ENCODE data around the gene SH2B2. TPM values are rescaled to one million over a fixed set of nuclear protein-coding genes. Genes with fewer than 3 reads are reported as not detected.

The SH2B2 gene
- total and polyA plus RNA-seq, 2 experiments from 2014 or later, result 13.1 to 17.4 TPM

DNA sequence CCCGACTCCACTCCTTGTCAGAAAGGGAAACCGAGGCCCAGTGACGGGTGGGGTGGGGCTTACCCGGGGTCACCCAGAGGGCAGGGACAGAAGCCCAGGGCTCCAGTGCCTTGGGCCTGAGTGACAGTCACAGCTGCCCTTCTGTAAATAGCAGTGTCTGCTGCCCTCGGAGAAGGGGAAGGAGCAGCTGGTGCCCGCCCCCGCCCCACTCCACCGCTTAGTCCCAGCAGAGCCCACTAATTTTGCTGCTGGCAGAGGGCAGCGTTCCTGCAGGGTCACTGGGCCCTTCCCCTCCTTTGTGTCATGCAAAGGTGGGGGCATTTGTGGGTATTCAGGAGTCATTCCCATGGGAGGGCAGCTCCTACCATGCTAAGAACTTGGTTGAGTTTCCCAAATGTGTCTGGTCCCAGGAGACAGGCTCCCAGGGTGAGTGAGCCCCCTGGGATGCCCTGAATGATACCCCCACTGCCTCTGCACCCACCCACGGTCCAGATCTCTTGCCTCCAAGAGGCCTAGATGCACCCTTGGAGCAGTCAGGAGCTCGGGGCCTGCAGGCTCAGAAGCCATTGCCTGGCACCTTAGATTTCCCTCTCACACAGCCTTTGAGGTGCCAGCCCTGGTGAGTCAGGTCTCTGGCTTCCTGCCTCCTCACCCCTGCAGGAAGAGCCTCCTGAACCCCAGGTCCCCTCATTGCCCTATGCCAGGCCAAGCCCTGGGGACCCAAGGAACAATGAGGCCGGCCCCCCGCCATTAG, 17.2 kb downstream of the SH2B2 start:
- H3K9me3 ChIP-seq (ENCODE audit: low read depth), result no peaks in the 10 kb centered on the region
- no peak overlapping the region for H3K4me3 ChIP-seq
- H3K27me3 ChIP-seq, result no peaks in the 10 kb centered on the region
- no peaks in the 10 kb centered on the region for H3K4me1 ChIP-seq (ENCODE audit: low read depth)
- H3K36me3 ChIP-seq, result no peaks in the 10 kb centered on the region
- no peak overlapping the region for H3K27ac ChIP-seq
- no peak for DNase-seq (ENCODE audit: low read depth in 1 of 2, low spot score in 1 of 2)
- TF ChIP-seq, protein P1, sequence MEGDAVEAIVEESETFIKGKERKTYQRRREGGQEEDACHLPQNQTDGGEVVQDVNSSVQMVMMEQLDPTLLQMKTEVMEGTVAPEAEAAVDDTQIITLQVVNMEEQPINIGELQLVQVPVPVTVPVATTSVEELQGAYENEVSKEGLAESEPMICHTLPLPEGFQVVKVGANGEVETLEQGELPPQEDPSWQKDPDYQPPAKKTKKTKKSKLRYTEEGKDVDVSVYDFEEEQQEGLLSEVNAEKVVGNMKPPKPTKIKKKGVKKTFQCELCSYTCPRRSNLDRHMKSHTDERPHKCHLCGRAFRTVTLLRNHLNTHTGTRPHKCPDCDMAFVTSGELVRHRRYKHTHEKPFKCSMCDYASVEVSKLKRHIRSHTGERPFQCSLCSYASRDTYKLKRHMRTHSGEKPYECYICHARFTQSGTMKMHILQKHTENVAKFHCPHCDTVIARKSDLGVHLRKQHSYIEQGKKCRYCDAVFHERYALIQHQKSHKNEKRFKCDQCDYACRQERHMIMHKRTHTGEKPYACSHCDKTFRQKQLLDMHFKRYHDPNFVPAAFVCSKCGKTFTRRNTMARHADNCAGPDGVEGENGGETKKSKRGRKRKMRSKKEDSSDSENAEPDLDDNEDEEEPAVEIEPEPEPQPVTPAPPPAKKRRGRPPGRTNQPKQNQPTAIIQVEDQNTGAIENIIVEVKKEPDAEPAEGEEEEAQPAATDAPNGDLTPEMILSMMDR (IDR thresholded peaks at IDR 0.05; ENCODE audit: low read depth, low read length), result no peak

DNA sequence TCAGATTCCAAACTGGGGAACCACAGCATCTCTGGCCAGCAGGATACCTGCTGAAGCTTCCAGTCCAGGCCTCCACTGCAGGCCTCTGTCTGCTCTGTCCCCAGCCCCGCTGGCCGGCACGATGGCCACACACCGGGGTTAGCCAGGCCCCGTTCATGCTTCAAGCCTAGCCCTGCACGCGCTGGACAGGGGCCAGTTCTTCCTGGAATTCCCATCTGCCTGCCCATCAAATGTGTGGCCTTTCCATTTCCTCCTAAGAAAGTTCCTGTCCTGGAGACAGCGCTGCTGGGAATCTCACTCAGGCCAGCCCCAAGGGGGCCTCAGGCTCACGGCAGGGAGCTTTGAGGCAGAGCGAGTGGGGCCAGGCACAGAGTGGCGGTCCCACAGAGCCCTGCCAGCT, 18.0 kb downstream of the SH2B2 start:
- no peaks in the 10 kb centered on the region for H3K4me1 ChIP-seq (ENCODE audit: low read depth)
- H3K27ac ChIP-seq, result no peak overlapping the region
- no peak overlapping the region for H3K4me3 ChIP-seq
- no peaks in the 10 kb centered on the region for H3K9me3 ChIP-seq (ENCODE audit: low read depth)
- TF ChIP-seq, protein P1 (IDR thresholded peaks at IDR 0.05; ENCODE audit: low read depth, low read length), result no peak
- no peaks in the 10 kb centered on the region for H3K27me3 ChIP-seq
- H3K36me3 ChIP-seq, result no peaks in the 10 kb centered on the region
- DNase-seq (ENCODE audit: low read depth in 1 of 2, low spot score in 1 of 2), result peak in 1 of 2 donors; percentile 13

DNA sequence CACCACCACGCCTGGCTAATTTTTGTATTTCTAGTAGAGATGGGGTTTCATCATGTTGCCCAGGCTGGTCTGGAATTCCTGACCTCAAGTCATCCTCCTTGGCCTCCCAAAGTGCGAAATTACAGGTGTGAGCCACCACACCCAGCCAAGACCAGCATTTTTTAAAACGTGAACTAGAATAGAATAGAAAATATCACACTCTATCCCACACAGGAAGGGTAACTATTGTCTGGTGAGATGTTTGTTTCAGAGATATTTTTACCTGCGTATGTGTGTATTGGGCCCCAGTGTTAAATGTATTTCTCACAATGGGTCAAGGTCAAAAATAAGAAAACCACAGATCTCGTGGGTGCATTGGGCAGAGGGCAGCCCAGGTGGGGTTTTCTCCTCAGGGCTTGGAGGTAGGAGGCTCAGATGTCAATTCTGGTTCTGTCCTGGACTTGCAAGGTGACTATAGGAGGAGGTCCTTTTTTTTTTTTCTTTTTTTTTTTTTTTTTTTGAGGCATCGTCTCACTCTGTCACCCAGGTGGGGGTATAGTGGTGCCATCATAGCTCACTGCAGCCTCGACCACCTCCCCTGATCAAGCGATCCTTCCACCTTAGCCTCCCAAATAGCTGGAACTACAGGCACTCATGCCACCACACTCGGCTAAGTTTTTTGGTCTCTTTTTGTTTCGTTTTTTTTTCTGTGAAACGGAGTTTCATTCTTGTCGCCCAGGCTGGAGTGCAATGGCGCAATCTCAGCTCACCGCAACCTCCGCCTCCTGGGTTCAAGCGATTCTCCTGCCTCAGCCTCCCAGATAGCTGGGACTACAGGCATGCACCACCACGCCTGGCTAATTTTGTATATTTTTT, 19.0 kb downstream of the SH2B2 start:
- no peaks in the 10 kb centered on the region for H3K4me1 ChIP-seq (ENCODE audit: low read depth)
- TF ChIP-seq, protein P1 (IDR thresholded peaks at IDR 0.05; ENCODE audit: low read depth, low read length), result no peak

DNA sequence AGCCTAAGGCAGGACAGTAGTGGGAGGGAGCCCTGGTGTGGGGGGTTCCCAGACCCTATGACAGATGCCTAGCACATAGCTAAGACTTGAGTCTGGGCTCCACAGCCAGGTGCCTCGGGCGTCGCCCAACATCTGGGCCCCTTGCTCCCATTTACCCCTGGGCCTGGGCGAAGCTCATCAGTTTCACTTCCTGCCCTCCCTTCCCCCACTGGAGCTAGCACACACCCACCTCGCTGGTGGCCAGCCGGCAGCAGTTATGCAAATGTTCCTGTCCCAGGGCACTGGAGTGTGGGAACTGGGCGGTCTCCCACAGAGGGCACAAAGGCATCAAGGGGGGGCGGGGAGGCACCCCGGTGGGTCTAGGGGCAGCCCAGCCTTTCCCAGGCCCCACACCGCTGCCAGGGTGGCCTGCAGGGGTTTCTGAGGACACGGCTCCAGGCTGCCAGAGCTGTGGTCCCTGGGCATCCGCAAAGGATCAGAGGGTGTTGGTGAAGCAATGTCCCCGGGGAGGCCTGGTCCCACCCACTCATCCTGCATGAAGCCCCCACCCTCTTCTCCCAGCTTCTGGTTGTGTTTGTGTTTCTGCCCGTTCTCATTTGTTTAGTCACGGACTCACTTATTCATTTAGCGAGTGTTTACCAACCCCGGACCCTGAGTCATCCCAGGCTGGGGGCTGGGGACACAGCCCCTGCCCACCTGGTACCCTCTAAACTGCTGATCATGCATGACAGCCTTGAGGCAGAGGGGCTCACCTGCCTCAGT, 20.4 kb downstream of the SH2B2 start:
- peak in 1 of 2 donors; percentile 62 for DNase-seq (ENCODE audit: low read depth in 1 of 2, low spot score in 1 of 2)
- H3K9me3 ChIP-seq (ENCODE audit: low read depth), result no peaks in the 10 kb centered on the region
- H3K27ac ChIP-seq, result no peak overlapping the region
- no peak overlapping the region for H3K4me3 ChIP-seq
- H3K27me3 ChIP-seq, result no peaks in the 10 kb centered on the region
- no peaks in the 10 kb centered on the region for H3K4me1 ChIP-seq (ENCODE audit: low read depth)
- no peaks in the 10 kb centered on the region for H3K36me3 ChIP-seq
- TF ChIP-seq, protein P1 (IDR thresholded peaks at IDR 0.05; ENCODE audit: low read depth, low read length), result no peak

More for the DNA sequence above, 19.0 kb downstream of the SH2B2 start:
- Histone ChIP-seq H3K27ac (no peak overlapping the region), H3K4me3 (no peak overlapping the region), H3K36me3 (no peaks in the 10 kb centered on the region), H3K27me3 (no peaks in the 10 kb centered on the region), H3K9me3 (ENCODE audit: low read depth) (no peaks in the 10 kb centered on the region)
- no peak for DNase-seq (ENCODE audit: low read depth in 1 of 2, low spot score in 1 of 2)

DNA sequence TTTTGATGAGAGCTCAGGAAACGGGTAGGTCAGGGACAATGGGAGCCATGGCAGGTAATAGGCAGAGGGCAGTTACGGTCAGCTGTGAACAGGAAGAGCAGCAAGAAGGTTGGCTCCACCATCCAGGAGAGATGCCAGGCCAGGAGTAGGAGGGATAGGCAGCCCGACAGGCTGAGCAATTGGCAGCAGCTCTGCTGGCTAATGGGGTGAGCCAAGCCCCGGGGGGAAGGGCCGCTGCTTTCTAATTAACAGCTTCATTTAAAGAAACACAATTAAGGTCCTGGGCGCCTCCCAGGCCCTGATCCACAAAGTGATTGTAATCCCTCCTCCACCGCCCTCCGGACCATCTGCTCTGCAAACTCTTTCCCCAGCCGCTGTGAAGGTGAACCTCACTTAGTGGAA, 23.7 kb downstream of the SH2B2 start:
- Histone ChIP-seq H3K9me3 (ENCODE audit: low read depth) (no peaks in the 10 kb centered on the region), H3K4me1 (ENCODE audit: low read depth) (no peaks in the 10 kb centered on the region), H3K4me3 (no peak overlapping the region), H3K27me3 (no peaks in the 10 kb centered on the region), H3K27ac (no peak overlapping the region), H3K36me3 (no peaks in the 10 kb centered on the region)
- TF ChIP-seq, protein P1 (IDR thresholded peaks at IDR 0.05; ENCODE audit: low read depth, low read length), result no peak
- DNase-seq (ENCODE audit: low read depth in 1 of 2, low spot score in 1 of 2), result no peak
